GM19463 (cell line): ENCODE measurements around the gene KCNK5.

Source experiments
- ATAC-seq: cut with Tn5 transposase; IDR thresholded peaks from one replicate; pipeline ENCODE4 v1.9.1; 2021; ENCODE audit warnings: mild to moderate bottlenecking, moderate library complexity; ENCODE audit not compliant: unreplicated experiment

The KCNK5 gene

GRCh38 chr6:39218868-39219567 is 10.3 kb downstream of the KCNK5 start:
- peak; percentile 47 for ATAC-seq

GRCh38 chr6:39217177-39217864 is 12.0 kb downstream of the KCNK5 start:
- no peak for ATAC-seq

- ATAC-seq, result no peak
Measured at GRCh38 chr6:39215640-39216158, 13.6 kb downstream of the KCNK5 start.

GRCh38 chr6:39214846-39215639 is 14.2 kb downstream of the KCNK5 start:
- no peak for ATAC-seq

GRCh38 chr6:39214120-39214813 is 15.0 kb downstream of the KCNK5 start:
- ATAC-seq, result no peak

GRCh38 chr6:39213195-39213920 is 15.9 kb downstream of the KCNK5 start:
- ATAC-seq, result no peak

GRCh38 chr6:39211183-39211582 is 18.1 kb downstream of the KCNK5 start:
- no peak for ATAC-seq

GRCh38 chr6:39210450-39210849 is 18.8 kb downstream of the KCNK5 start:
- no peak for ATAC-seq

- ATAC-seq, result peak; percentile 34
Measured at GRCh38 chr6:39209911-39210310, 19.4 kb downstream of the KCNK5 start.

- no peak for ATAC-seq
Measured at GRCh38 chr6:39209360-39209811, 19.9 kb downstream of the KCNK5 start.

GRCh38 chr6:39208223-39208739 is 21.0 kb downstream of the KCNK5 start:
- no peak for ATAC-seq

- ATAC-seq, result no peak
Measured at GRCh38 chr6:39207416-39208222, 21.7 kb downstream of the KCNK5 start.

GRCh38 chr6:39206250-39206721 is 23.0 kb downstream of the KCNK5 start:
- no peak for ATAC-seq

GRCh38 chr6:39204646-39205244 is 24.5 kb downstream of the KCNK5 start:
- no peak for ATAC-seq

GRCh38 chr6:39204160-39204495 is 25.1 kb downstream of the KCNK5 start:
- ATAC-seq, result no peak

- no peak for ATAC-seq
Measured at GRCh38 chr6:39203436-39204159, 25.7 kb downstream of the KCNK5 start.

GRCh38 chr6:39202166-39202565 is 27.1 kb downstream of the KCNK5 start:
- ATAC-seq, result no peak

GRCh38 chr6:39200498-39201020 is 28.7 kb downstream of the KCNK5 start:
- ATAC-seq, result no peak
